Daoy (cell line): ENCODE results near the gene OR2T3. TPM values are rescaled to one million over a fixed set of nuclear protein-coding genes. Genes with fewer than 3 reads are reported as not detected.
"Not testable (repeated sequence)": the region's sequence is repeated elsewhere in the genome, so short reads cannot be mapped to it uniquely, and the experiment has no call there.

Source experiments
- DNase-seq: peaks from one replicate; pipeline ENCODE4 v3.0.0-alpha.2; 2015; ENCODE audit warnings: low read depth
- total RNA-seq: library from RNA; depleted of rRNA; stranded (reverse); fragments of >200 nt; shearing (Covaris generic); gene quantifications from 2 replicates; pipeline ENCODE4 v1.2.3, GENCODE V29; 2014; rRNA removed

OR2T3 gene
- not detected in 2 replicates for total RNA-seq

GRCh38 chr1:248473051-248473450 lies at the start of gene OR2T3:
OR2T3 (plus strand) TSS chr1:248473351; CDS start chr1:248473351, 0 bp downstream.
- DNase-seq: not testable (repeated sequence)

- DNase-seq: not testable (repeated sequence)
Observed at GRCh38 chr1:248427526-248428191, 45.5 kb upstream of the OR2T3 start.

- DNase-seq: not testable (repeated sequence)
Observed at GRCh38 chr1:248428192-248428533, 45.0 kb upstream of the OR2T3 start.

GRCh38 chr1:248431683-248432082 lies 41.5 kb upstream of the OR2T3 start:
- not testable (repeated sequence) for DNase-seq

GRCh38 chr1:248432201-248432600 lies 41.0 kb upstream of the OR2T3 start:
- DNase-seq: not testable (repeated sequence)

- peak; percentile 15 for DNase-seq
Observed at GRCh38 chr1:248433811-248434415, 39.2 kb upstream of the OR2T3 start.

GRCh38 chr1:248434913-248435312 lies 38.2 kb upstream of the OR2T3 start:
- not testable (repeated sequence) for DNase-seq

GRCh38 chr1:248436303-248436702 lies 36.8 kb upstream of the OR2T3 start:
- DNase-seq: not testable (repeated sequence)

- not testable (repeated sequence) for DNase-seq
Observed at GRCh38 chr1:248438668-248439067, 34.5 kb upstream of the OR2T3 start.

- DNase-seq: not testable (repeated sequence)
Observed at GRCh38 chr1:248439283-248439682, 33.9 kb upstream of the OR2T3 start.

- DNase-seq: not testable (repeated sequence)
Observed at GRCh38 chr1:248442500-248443277, 30.5 kb upstream of the OR2T3 start.

GRCh38 chr1:248444603-248445002 lies 28.5 kb upstream of the OR2T3 start:
- DNase-seq: not testable (repeated sequence)

GRCh38 chr1:248445399-248445798 lies 27.8 kb upstream of the OR2T3 start, which contains the start of gene OR2T2:
OR2T2 (plus strand) TSS chr1:248445637; CDS start chr1:248452798, 7,161 bp downstream.
- not testable (repeated sequence) for DNase-seq

- DNase-seq: not testable (repeated sequence)
Observed at GRCh38 chr1:248448409-248449074, 24.6 kb upstream of the OR2T3 start.

GRCh38 chr1:248449821-248450465 lies 23.2 kb upstream of the OR2T3 start:
- DNase-seq: not testable (repeated sequence)

GRCh38 chr1:248450466-248451145 lies 22.5 kb upstream of the OR2T3 start:
- DNase-seq: not testable (repeated sequence)

- DNase-seq: not testable (repeated sequence)
Observed at GRCh38 chr1:248453619-248454018, 19.5 kb upstream of the OR2T3 start.

GRCh38 chr1:248455045-248455444 lies 18.1 kb upstream of the OR2T3 start:
- not testable (repeated sequence) for DNase-seq

- DNase-seq: not testable (repeated sequence)
Observed at GRCh38 chr1:248456635-248457034, 16.5 kb upstream of the OR2T3 start.

- not testable (repeated sequence) for DNase-seq
Observed at GRCh38 chr1:248459117-248459516, 14.0 kb upstream of the OR2T3 start.

GRCh38 chr1:248471154-248471553 lies 2.0 kb upstream of the OR2T3 start:
- no peak for DNase-seq
